ENCODE results near the gene DESI1.

The DESI1 gene

GRCh38 chr22:41579297-41579996 lies 41.4 kb downstream of the DESI1 start:
- no peaks in the 10 kb centered on the region for H3K9me3 ChIP-seq (ENCODE audit: control insufficient read depth, insufficient read depth, low read depth, low read length)
- no peaks in the 10 kb centered on the region for H3K4me1 ChIP-seq (ENCODE audit: control insufficient read depth, insufficient read depth, low read length)
- no peak overlapping the region for H3K4me3 ChIP-seq (ENCODE audit: low read depth, low read length)
- no peak overlapping the region for H3K27ac ChIP-seq (ENCODE audit: extremely low read depth, low read depth, low read length)
- ChIA-PET POLR2A (interaction anchor here (0.6 to 9.9 kb wide), 5 partner anchors 9 to 76 kb away, joined by 3 to 85 read pairs (median 5); partner anchors contain the start of genes CSDC2 and PMM1), CTCF (interaction anchor here (1.0 to 4.0 kb wide), 3 partner anchors 8 to 18 kb away, joined by 3 to 36 read pairs (median 23); partner anchors contain the start of gene PMM1)
- TF ChIP-seq ZNF747 (tag by site-specific recombination; IDR thresholded peaks at IDR 0.05) = no peak
- no peak for TF ChIP-seq ZBTB1 (tag by site-specific recombination; IDR thresholded peaks at IDR 0.05)
- no peak for TF ChIP-seq ZNF423 (tag by site-specific recombination; IDR thresholded peaks at IDR 0.05)
- TF ChIP-seq ZNF202 (tag by site-specific recombination; IDR thresholded peaks at IDR 0.05; ENCODE audit: borderline replicate concordance) = no peak
- no peak for TF ChIP-seq ZBTB48 (tag by site-specific recombination; IDR thresholded peaks at IDR 0.05)
- no peak for TF ChIP-seq PRDM2 (tag by site-specific recombination; IDR thresholded peaks at IDR 0.05; ENCODE audit: borderline replicate concordance)
- TF ChIP-seq YY1 (tag by site-specific recombination; IDR thresholded peaks at IDR 0.05) = no peak
- no peak for TF ChIP-seq ZNF560 (tag by site-specific recombination; IDR thresholded peaks at IDR 0.05; ENCODE audit: borderline replicate concordance)
- TF ChIP-seq MYNN (tag by site-specific recombination; IDR thresholded peaks at IDR 0.05; ENCODE audit: borderline replicate concordance) = no peak
- no peak for TF ChIP-seq ZNF501 (tag by site-specific recombination; IDR thresholded peaks at IDR 0.05)
- TF ChIP-seq ZNF488 (tag by site-specific recombination; IDR thresholded peaks at IDR 0.05) = no peak
- TF ChIP-seq TSHZ1 (tag by site-specific recombination; IDR thresholded peaks at IDR 0.05; ENCODE audit: borderline replicate concordance) = no peak
- TF ChIP-seq ZNF239 (tag by site-specific recombination; IDR thresholded peaks at IDR 0.05) = no peak
- no peak for TF ChIP-seq ZNF843 (tag by site-specific recombination; IDR thresholded peaks at IDR 0.05)
- peaks cover 8 to 85% of the 10 kb centered on the region in 2 experiments; a peak in 2 of 3 replicates for H3K36me3 ChIP-seq (ENCODE audit: control insufficient read depth in 2 of 2, insufficient read depth in 1 of 2, low read length in 2 of 2)
